HG03280 (cell line): ENCODE measurements around the gene TMEM151B.

Experiments used
- ATAC-seq: cut with Tn5 transposase; IDR thresholded peaks from one replicate; pipeline ENCODE4 v1.9.1; 2021; ENCODE audit warnings: mild to moderate bottlenecking, moderate library complexity; ENCODE audit not compliant: unreplicated experiment

TMEM151B gene

DNA sequence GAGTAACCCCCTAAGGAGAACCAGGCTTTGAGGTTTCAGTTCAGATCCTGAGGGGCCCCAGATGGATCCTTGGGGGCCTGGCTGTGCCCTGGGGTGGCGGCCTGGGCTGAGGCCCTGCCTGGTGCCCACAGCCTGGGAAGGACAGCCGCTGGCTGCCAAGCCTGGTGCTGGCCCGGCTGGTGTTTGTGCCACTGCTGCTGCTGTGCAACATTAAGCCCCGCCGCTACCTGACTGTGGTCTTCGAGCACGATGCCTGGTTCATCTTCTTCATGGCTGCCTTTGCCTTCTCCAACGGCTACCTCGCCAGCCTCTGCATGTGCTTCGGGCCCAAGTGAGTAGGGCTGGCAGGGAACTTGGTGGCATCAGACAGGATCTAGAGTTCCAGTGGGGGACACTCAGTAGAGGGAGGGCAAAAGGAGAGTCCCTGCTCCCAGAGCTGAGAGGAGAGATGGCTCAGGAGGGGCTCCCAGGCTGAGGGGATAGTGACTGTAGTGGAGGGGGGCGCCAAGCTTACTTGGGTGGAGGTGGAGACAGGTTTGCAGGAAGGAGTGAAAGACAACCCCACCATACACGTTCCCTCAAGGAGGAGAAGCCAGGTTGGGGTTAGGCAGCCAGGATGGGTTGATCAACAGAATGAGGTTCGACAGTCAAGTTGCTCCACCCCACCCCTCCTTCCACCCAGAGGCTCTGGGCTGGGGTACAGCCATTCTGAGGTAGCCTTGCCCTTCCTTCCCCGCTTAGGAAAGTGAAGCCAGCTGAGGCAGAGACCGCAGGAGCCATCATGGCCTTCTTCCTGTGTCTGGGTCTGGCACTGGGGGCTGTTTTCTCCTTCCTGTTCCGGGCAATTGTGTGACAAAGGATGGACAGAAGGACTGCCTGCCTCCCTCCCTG is 37.3 kb upstream of the TMEM151B start:
- ATAC-seq: no peak

DNA sequence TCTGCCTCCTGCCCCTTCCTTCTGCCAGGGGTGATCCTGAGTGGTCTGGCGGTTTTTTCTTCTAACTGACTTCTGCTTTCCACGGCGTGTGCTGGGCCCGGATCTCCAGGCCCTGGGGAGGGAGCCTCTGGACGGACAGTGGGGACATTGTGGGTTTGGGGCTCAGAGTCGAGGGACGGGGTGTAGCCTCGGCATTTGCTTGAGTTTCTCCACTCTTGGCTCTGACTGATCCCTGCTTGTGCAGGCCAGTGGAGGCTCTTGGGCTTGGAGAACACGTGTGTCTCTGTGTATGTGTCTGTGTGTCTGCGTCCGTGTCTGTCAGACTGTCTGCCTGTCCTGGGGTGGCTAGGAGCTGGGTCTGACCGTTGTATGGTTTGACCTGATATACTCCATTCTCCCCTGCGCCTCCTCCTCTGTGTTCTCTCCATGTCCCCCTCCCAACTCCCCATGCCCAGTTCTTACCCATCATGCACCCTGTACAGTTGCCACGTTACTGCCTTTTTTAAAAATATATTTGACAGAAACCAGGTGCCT is 36.6 kb upstream of the TMEM151B start:
- no peak for ATAC-seq

- no peak for ATAC-seq
Measured at GRCh38 chr6:44234101-44235025, 35.9 kb upstream of the TMEM151B start.

- ATAC-seq: no peak
Measured at GRCh38 chr6:44235269-44235668, 35.0 kb upstream of the TMEM151B start.

- ATAC-seq: no peak
Measured at GRCh38 chr6:44235891-44236516, 34.2 kb upstream of the TMEM151B start.

- ATAC-seq: peak; percentile 45
Measured at GRCh38 chr6:44237021-44237812, 33.0 kb upstream of the TMEM151B start.

DNA sequence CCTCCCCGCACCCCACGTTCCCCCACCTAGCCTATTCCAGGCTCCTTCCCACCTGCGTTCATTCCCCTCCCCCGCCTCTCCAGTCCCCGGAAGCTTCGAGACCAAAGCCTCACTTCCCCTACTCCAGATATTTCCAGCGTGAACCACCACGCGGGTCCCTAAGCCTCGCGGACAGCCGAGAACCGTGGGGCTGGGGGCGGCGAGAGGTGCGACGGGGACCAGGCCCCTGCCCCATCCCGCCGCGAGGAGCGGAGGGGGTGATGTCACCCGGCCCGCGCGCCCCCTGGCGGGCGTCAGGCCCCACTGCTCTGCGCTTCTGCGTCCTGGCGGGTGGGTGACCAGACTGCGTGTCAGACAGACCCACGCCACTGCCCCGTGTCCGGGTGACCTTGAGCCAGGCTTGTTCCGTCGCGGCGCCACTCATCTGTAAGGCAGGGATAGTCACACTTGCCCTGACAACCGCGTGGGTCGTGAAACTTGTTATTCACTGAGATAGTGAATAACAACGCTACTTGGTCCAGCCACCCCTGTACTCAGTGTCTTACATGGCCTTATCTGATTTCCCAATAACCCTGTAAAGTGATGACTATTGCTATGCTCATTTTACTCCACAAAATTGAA is 32.3 kb upstream of the TMEM151B start:
- ATAC-seq: peak; percentile 79

GRCh38 chr6:44238687-44239350 is 31.4 kb upstream of the TMEM151B start:
- no peak for ATAC-seq

DNA sequence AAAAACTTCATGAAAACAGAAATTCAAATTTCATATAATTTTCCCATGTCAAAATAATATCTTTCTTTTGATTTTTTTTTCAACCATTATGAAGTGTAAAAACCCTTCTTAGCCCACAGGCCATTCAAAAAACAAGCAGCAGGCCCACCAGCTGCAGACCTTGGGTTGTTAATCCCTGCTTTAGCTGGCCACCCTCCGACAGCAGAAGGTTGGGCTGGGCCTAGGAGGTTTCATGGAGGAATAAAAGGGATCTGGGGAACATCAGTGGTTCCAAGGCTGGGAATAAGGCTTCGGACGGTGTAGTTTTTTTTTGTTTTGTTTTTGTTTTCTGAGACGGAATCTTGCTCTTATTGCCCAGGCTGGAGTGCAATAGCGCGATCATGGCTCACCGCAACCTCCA is 26.9 kb upstream of the TMEM151B start:
- no peak for ATAC-seq

- ATAC-seq: no peak
Measured at GRCh38 chr6:44245391-44245911, 24.8 kb upstream of the TMEM151B start.

- ATAC-seq: peak; percentile 46
Measured at GRCh38 chr6:44245912-44246662, 24.2 kb upstream of the TMEM151B start.

- peak; percentile 60 for ATAC-seq
Measured at GRCh38 chr6:44246663-44247337, 23.4 kb upstream of the TMEM151B start, which contains the start of gene HSP90AB1. Gene HSP90AB1 (plus strand): TSS chr6:44247101. CDS start chr6:44248630, 1,529 bp downstream.

DNA sequence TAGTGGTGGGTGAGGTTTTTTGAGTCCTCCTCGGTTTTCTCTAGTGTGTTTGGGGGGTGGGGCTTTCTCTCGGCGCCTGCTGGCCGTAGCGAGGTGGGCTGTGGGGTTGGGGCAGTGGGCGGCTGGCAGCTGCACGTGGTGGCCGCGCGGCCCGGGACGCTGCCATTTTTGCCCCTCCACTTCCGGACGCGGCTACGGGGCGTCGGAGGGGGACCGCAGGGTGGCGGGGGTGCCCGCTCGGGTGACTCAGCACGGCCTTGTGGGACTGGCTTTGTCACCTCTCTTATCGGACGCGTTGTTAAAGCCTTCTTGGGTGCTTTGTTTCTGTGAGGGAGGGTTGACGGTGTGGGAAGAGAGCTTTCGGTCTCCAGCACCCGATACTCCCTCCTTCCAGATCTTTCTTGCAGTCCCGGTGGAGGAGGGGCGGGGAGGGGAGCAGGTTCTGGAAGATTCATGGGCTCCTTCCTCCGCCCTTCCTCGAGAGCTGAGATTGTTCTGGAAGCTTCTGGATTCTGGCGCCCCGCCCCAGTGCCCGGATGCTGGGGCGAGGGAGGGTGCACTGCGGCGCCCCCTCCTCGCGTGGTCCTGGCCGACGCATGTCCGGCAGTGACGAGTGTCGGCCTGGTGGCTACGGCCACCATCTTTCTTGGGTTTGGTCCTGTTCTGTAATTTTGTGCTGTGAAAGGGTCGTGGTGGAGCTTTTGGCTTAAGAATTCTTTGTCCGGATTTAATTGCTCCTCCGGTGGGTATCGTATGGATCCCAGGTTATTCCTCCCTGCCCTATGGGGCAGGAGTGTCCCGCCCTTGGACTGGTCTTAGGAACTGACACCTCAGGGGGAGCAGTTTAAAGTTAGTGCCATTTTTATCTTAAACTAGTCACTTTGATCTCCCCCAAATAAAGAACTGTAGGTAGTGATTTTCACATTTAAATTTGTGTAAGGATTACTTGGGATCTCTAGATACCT is 22.6 kb upstream of the TMEM151B start:
- ATAC-seq: peak; percentile 38

- ATAC-seq: no peak
Measured at GRCh38 chr6:44248579-44248978, 21.7 kb upstream of the TMEM151B start.

- no peak for ATAC-seq
Measured at GRCh38 chr6:44249082-44249748, 21.0 kb upstream of the TMEM151B start.
